ENCODE measurements around the gene TOX2.

Gene TOX2

DNA sequence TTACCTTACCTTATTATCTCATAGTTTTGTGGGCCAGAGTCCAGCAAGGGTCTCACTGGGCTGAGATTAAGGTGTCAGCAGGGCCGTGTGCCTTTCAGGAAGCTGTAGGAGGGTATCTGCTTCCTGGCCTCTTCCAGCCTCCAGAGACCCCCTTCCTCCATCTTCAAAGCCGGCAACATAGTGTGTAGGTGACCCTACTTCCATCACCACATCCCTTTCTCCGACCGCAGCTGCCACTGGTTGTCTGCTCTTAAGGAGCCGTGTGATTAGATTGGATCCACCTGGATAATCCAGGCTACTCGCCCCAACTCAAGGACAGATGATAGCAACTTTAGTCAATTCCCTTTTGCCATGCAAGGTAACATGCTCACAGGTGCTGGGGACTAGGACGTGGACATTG lies 181.2 kb downstream of the TOX2 start:
- no peaks in the 10 kb centered on the region for H3K27me3 ChIP-seq (ENCODE audit: low read depth, low read length)
- no peaks in the 10 kb centered on the region for H3K4me1 ChIP-seq (ENCODE audit: control insufficient read depth in 1 of 2, insufficient read depth in 2 of 2, low read length in 2 of 2)
- H3K27ac ChIP-seq (ENCODE audit: low read length): no peak overlapping the region
- H3K36me3 ChIP-seq (ENCODE audit: control insufficient read depth in 1 of 2, insufficient read depth in 2 of 2, low read length in 2 of 2): no peaks in the 10 kb centered on the region
- H3K9me3 ChIP-seq (ENCODE audit: control insufficient read depth in 1 of 2, low read length in 2 of 2): no peaks in the 10 kb centered on the region
- H3K4me3 ChIP-seq (ENCODE audit: low read depth in 1 of 2, low read length in 2 of 2): no peak overlapping the region

DNA sequence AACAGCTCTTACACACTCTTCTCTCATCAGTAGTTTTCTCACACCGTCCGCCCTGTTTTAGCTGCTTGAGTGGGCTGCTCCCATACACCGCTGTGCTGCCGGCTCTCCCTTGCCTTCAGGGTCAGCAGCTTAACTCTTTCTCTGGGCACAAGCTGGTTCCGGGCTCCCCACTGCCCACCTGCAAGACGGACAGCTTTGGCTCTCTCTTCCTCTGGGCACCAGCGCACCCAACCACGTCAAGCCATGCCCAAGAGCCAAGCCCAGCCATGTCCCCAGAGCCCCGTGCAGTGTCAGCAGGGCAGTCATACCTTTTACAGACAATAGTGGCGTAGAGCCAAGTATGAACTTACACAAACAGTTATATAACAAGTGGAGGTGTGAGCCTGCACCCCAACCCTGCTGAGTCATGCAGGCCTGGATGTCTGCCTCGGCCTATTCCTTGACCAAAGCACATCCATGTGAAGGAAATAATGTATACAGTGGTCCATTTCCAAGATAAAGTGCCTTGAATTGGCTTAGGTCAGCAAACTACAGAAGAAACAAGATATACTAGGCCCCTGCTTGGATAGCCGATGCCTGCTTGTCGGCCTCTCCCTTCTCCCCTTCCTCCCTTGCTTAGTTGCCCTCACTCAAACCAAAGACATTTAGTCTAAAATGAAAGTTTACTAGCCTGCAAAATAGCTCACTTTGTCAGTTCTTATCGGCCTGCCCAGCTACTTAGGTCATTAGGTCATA lies 183.0 kb downstream of the TOX2 start:
- Histone ChIP-seq H3K9me3 (ENCODE audit: control insufficient read depth in 1 of 2, low read length in 2 of 2) (no peaks in the 10 kb centered on the region), H3K4me1 (ENCODE audit: control insufficient read depth in 1 of 2, insufficient read depth in 2 of 2, low read length in 2 of 2) (no peaks in the 10 kb centered on the region), H3K27ac (ENCODE audit: low read length) (no peak overlapping the region), H3K36me3 (ENCODE audit: control insufficient read depth in 1 of 2, insufficient read depth in 2 of 2, low read length in 2 of 2) (no peaks in the 10 kb centered on the region), H3K27me3 (ENCODE audit: low read depth, low read length) (no peaks in the 10 kb centered on the region), H3K4me3 (ENCODE audit: low read depth in 1 of 2, low read length in 2 of 2) (no peak overlapping the region)

DNA sequence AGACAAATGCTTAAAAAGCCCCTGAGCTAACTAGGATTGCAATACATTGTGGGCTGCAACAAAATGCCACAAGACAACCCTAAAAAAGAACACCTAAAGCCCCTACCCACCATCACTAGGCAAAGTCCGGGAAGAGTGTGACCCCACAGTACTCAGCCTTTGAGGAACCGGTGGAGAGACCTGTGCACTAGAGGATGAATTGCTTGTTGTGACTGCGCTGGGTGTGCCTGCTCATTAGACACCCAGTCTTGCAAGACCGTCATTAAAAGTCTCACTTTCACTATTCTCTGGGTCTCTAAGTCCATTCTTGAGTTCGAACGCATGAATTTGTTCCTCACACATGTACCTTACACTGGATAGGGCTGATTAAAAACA lies 183.6 kb downstream of the TOX2 start:
- Histone ChIP-seq H3K27me3 (ENCODE audit: low read depth, low read length) (no peaks in the 10 kb centered on the region), H3K36me3 (ENCODE audit: control insufficient read depth in 1 of 2, insufficient read depth in 2 of 2, low read length in 2 of 2) (no peaks in the 10 kb centered on the region), H3K4me3 (ENCODE audit: low read depth in 1 of 2, low read length in 2 of 2) (no peak overlapping the region), H3K27ac (ENCODE audit: low read length) (no peak overlapping the region), H3K4me1 (ENCODE audit: control insufficient read depth in 1 of 2, insufficient read depth in 2 of 2, low read length in 2 of 2) (no peaks in the 10 kb centered on the region), H3K9me3 (ENCODE audit: control insufficient read depth in 1 of 2, low read length in 2 of 2) (peaks cover 0 to 4% of the 10 kb centered on the region in 2 donors)

DNA sequence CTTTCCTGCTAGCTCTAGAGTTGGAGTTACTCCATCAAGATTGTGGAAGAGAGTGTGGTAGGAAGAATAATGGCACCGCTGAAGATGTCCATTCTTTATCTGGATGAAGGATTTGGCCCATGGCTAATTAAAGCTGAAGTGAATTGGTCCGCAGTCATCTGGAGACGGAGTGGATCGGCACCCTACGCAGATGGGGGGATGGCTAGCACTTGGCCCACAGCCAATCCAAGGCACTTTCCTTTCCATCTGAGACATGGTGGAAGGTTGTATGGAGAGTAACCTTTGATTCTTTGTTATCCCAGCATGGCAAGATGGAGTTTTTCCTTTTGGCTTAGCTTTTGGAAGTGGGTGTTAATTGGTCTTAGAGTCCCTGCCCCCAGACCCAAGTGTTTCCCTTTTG lies 184.0 kb downstream of the TOX2 start:
- Histone ChIP-seq H3K27me3 (ENCODE audit: low read depth, low read length) (no peaks in the 10 kb centered on the region), H3K4me3 (ENCODE audit: low read depth in 1 of 2, low read length in 2 of 2) (no peak overlapping the region), H3K9me3 (ENCODE audit: control insufficient read depth in 1 of 2, low read length in 2 of 2) (peaks cover 0 to 4% of the 10 kb centered on the region in 2 donors), H3K27ac (ENCODE audit: low read length) (no peak overlapping the region), H3K36me3 (ENCODE audit: control insufficient read depth in 1 of 2, insufficient read depth in 2 of 2, low read length in 2 of 2) (no peaks in the 10 kb centered on the region), H3K4me1 (ENCODE audit: control insufficient read depth in 1 of 2, insufficient read depth in 2 of 2, low read length in 2 of 2) (no peaks in the 10 kb centered on the region)

GRCh38 chr20:44099832-44100231 lies 185.2 kb downstream of the TOX2 start:
- H3K4me1 ChIP-seq (ENCODE audit: control insufficient read depth in 1 of 2, insufficient read depth in 2 of 2, low read length in 2 of 2): no peaks in the 10 kb centered on the region
- H3K27ac ChIP-seq (ENCODE audit: low read length): no peak overlapping the region
- no peaks in the 10 kb centered on the region for H3K36me3 ChIP-seq (ENCODE audit: control insufficient read depth in 1 of 2, insufficient read depth in 2 of 2, low read length in 2 of 2)
- H3K4me3 ChIP-seq (ENCODE audit: low read depth in 1 of 2, low read length in 2 of 2): no peak overlapping the region
- H3K27me3 ChIP-seq (ENCODE audit: low read depth, low read length): no peaks in the 10 kb centered on the region
- H3K9me3 ChIP-seq (ENCODE audit: control insufficient read depth in 1 of 2, low read length in 2 of 2): peaks cover 0 to 4% of the 10 kb centered on the region in 2 donors

DNA sequence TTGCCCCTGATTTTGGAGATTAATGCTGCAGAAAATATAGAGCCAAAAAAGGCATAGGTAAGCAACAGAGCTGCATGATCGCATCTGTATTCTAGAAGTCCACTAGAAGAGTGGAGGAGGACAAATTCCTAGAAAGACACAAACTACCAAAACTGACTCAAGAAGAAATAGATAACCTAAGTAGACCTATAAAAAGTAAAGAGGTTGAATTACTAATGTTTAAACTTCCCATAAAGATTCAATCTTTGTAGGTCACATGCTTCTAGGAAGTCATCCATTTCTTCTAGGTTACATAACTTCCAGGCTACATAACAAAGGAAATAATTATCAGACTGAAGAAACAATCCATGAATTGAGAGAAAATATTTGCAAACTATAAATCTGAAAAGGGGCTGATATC lies 187.9 kb downstream of the TOX2 start:
- Histone ChIP-seq H3K4me3 (ENCODE audit: low read depth in 1 of 2, low read length in 2 of 2) (no peak overlapping the region), H3K27ac (ENCODE audit: low read length) (no peak overlapping the region), H3K9me3 (ENCODE audit: control insufficient read depth in 1 of 2, low read length in 2 of 2) (peaks cover 0 to 4% of the 10 kb centered on the region in 2 donors), H3K27me3 (ENCODE audit: low read depth, low read length) (no peaks in the 10 kb centered on the region), H3K36me3 (ENCODE audit: control insufficient read depth in 1 of 2, insufficient read depth in 2 of 2, low read length in 2 of 2) (no peaks in the 10 kb centered on the region), H3K4me1 (ENCODE audit: control insufficient read depth in 1 of 2, insufficient read depth in 2 of 2, low read length in 2 of 2) (no peaks in the 10 kb centered on the region)

DNA sequence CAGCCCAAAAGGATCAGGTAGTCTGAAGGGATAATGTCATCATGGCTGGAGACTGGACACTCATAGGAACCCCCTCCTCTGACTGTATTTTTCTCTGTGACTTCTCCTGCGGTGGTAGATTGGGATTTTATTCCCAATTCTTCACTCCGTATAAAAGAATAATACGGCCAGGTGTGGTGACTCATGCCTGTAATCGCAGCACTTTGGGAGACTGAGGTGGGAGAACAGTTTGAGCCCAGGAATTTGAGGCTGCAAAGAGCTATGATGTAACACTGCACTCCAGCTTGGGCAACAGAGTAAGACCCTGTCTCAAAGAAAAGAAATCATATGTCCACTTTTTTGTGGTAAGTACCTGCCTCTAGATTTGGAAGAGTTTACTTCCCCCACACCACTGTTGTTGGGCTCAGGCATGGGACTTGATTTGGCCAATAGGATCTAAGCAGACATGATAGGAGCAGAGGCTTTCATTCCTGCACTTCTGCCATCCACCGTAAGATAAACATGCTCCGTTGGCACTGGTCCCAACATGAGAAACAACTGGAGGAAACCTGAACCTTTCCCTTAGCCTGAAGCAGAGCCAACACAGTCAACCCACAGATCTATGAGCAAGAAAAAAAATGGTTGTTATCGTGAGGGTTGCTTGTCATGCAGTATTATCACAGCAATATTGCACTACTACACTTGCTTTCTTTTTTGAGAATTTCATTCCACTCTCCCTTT lies 190.3 kb downstream of the TOX2 start:
- Histone ChIP-seq H3K9me3 (ENCODE audit: control insufficient read depth in 1 of 2, low read length in 2 of 2) (peaks cover 8 to 9% of the 10 kb centered on the region in 2 donors), H3K27me3 (ENCODE audit: low read depth, low read length) (no peaks in the 10 kb centered on the region), H3K4me1 (ENCODE audit: control insufficient read depth in 1 of 2, insufficient read depth in 2 of 2, low read length in 2 of 2) (no peaks in the 10 kb centered on the region), H3K4me3 (ENCODE audit: low read depth in 1 of 2, low read length in 2 of 2) (no peak overlapping the region), H3K36me3 (ENCODE audit: control insufficient read depth in 1 of 2, insufficient read depth in 2 of 2, low read length in 2 of 2) (no peaks in the 10 kb centered on the region), H3K27ac (ENCODE audit: low read length) (no peak overlapping the region)

DNA sequence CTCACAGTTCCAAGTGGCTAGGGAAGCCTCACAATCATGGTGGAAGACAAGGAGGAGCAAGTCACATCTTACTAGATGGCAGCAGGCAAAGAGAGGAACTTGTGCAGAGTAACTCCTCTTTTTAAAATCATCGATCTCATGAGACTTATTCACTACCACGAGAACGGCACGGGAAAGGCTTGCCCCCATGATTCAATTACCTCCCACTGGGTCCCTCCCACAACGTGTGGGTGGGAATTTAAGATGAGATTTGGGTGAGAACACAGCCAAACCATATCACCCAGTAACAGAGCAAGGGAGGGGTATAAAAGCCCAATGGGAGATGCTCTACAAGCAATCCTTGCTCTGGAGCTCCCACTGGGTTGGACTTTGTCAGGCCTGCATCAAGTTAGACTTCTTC lies 192.0 kb downstream of the TOX2 start:
- Histone ChIP-seq H3K4me3 (ENCODE audit: low read depth in 1 of 2, low read length in 2 of 2) (no peak overlapping the region), H3K27ac (ENCODE audit: low read length) (no peak overlapping the region), H3K36me3 (ENCODE audit: control insufficient read depth in 1 of 2, insufficient read depth in 2 of 2, low read length in 2 of 2) (no peaks in the 10 kb centered on the region), H3K4me1 (ENCODE audit: control insufficient read depth in 1 of 2, insufficient read depth in 2 of 2, low read length in 2 of 2) (peaks cover 0 to 2% of the 10 kb centered on the region in 2 donors), H3K27me3 (ENCODE audit: low read depth, low read length) (no peaks in the 10 kb centered on the region), H3K9me3 (ENCODE audit: control insufficient read depth in 1 of 2, low read length in 2 of 2) (peaks cover 8 to 9% of the 10 kb centered on the region in 2 donors)

GRCh38 chr20:44109951-44110361 lies 195.3 kb downstream of the TOX2 start:
- H3K27ac ChIP-seq (ENCODE audit: low read length): no peak overlapping the region
- H3K9me3 ChIP-seq (ENCODE audit: control insufficient read depth in 1 of 2, low read length in 2 of 2): peaks cover 4 to 9% of the 10 kb centered on the region in 2 donors
- H3K27me3 ChIP-seq (ENCODE audit: low read depth, low read length): no peaks in the 10 kb centered on the region
- no peaks in the 10 kb centered on the region for H3K36me3 ChIP-seq (ENCODE audit: control insufficient read depth in 1 of 2, insufficient read depth in 2 of 2, low read length in 2 of 2)
- no peak overlapping the region for H3K4me3 ChIP-seq (ENCODE audit: low read depth in 1 of 2, low read length in 2 of 2)
- peaks cover 0 to 20% of the 10 kb centered on the region in 2 donors for H3K4me1 ChIP-seq (ENCODE audit: control insufficient read depth in 1 of 2, insufficient read depth in 2 of 2, low read length in 2 of 2)

DNA sequence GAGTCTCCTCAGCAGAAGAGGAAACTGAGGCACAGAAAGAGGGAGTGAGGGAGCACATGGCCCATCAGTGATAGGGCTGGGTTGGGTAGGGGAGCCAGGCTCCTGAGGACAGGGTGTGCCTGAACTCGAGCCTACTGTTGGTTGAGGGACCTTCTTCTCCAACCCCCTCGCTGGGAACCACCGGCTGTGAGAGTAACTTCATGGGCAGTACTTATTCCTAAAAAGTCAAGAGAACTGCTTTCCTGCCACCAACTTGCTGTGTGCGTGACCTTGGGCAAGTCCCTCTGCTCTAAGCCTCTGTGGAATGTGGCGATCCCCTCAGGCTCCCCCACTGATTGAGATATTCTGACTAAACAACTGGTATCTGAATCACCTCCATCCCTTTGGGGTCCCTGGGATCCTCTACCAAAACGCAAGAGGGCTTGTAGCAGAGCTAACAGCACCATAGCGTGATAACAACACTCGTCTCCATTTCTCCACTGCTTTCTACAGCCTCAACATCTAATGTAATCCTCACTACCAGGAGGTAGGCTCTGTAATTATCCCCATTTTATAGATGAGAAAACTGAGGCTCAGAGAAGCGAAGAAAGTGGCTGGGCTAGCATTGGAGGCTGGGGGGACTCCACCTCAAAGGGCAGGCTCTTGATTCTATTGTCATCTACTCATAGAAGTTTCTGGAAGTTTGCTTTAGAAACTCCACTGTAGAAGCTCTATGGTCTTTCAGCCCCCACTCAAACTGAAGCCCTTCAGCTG lies 196.3 kb downstream of the TOX2 start:
- no peaks in the 10 kb centered on the region for H3K27me3 ChIP-seq (ENCODE audit: low read depth, low read length)
- peaks cover 0 to 22% of the 10 kb centered on the region in 2 donors for H3K4me1 ChIP-seq (ENCODE audit: control insufficient read depth in 1 of 2, insufficient read depth in 2 of 2, low read length in 2 of 2)
- H3K36me3 ChIP-seq (ENCODE audit: control insufficient read depth in 1 of 2, insufficient read depth in 2 of 2, low read length in 2 of 2): no peaks in the 10 kb centered on the region
- H3K4me3 ChIP-seq (ENCODE audit: low read depth in 1 of 2, low read length in 2 of 2): no peak overlapping the region
- H3K9me3 ChIP-seq (ENCODE audit: control insufficient read depth in 1 of 2, low read length in 2 of 2): peaks cover 4 to 9% of the 10 kb centered on the region in 2 donors
- no peak overlapping the region for H3K27ac ChIP-seq (ENCODE audit: low read length)

DNA sequence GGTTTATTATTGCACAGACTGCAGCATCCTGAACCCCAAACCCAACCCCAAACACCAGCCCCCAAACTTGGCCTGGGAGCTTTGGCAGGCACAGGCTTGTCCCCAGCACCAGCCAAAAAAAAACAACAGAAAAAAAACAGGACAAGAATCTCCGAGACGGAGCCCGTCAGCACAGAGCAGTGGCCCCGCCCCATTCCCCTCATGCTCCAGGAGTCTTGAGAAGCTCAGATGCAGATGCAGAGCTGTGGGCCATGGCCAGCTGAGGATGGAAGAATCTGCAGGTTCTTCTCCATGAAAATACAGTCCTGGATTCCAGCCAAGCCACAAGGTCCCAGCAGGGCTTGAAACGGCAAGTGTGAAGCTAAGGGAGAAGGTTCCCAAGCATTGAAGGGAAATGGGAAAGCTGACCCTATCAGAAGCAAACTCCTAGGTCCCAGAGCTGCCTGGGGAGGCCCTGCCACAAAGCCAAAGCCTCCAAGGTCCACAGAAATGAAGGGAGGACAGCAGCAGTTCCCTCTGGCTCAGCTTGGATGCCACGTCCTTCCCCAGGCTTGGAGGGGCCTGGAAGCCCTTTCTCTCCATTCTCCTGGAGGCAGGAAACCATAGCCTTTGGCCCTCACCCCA lies 197.2 kb downstream of the TOX2 start:
- Histone ChIP-seq H3K36me3 (ENCODE audit: control insufficient read depth in 1 of 2, insufficient read depth in 2 of 2, low read length in 2 of 2) (no peaks in the 10 kb centered on the region), H3K27ac (ENCODE audit: low read length) (no peak overlapping the region), H3K9me3 (ENCODE audit: control insufficient read depth in 1 of 2, low read length in 2 of 2) (peaks cover 4 to 9% of the 10 kb centered on the region in 2 donors)

More for the DNA sequence above, 197.2 kb downstream of the TOX2 start:
- Histone ChIP-seq H3K4me3 (ENCODE audit: low read depth in 1 of 2, low read length in 2 of 2) (no peak overlapping the region), H3K27me3 (ENCODE audit: low read depth, low read length) (no peaks in the 10 kb centered on the region), H3K4me1 (ENCODE audit: control insufficient read depth in 1 of 2, insufficient read depth in 2 of 2, low read length in 2 of 2) (peaks cover 0 to 30% of the 10 kb centered on the region in 2 donors)
